GM12874 (cell line): Measurements from ENCODE around the gene SLC2A8.

Experiments used
- TF ChIP-seq, protein P1 (sequence below): IDR thresholded peaks from 2 replicates; pipeline ENCODE4 v1.5.1; 2011; ENCODE audit warnings: low read depth, mild to moderate bottlenecking, control low read depth, low read length, moderate library complexity; ENCODE audit not compliant: insufficient read depth

The SLC2A8 gene

DNA sequence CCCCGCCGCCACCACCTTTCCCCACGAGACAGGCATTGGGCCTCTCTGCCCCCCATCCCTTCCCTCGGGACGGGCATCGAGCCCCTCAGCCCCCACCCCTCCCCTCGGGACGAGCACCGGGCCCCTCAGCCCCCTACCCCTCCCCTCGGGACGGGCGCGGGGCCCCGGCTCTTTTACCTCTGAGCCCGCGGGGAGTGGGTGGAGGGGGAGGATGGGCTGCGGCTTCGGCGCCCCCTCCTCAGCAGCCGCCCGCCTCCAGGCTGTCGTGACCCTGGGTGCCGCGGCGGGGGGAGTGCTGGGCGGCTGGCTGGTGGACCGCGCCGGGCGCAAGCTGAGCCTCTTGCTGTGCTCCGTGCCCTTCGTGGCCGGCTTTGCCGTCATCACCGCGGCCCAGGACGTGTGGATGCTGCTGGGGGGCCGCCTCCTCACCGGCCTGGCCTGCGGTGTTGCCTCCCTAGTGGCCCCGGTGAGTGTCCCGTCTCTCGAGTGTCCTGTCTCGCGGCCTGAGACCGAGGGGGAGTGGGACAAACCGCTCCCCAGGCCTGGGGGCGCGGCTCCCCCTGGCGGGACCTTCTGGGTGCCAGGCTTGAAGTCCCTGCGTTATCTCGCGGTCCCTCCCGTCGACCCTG is 791 bp downstream of the SLC2A8 start:
- TF ChIP-seq, protein P1, sequence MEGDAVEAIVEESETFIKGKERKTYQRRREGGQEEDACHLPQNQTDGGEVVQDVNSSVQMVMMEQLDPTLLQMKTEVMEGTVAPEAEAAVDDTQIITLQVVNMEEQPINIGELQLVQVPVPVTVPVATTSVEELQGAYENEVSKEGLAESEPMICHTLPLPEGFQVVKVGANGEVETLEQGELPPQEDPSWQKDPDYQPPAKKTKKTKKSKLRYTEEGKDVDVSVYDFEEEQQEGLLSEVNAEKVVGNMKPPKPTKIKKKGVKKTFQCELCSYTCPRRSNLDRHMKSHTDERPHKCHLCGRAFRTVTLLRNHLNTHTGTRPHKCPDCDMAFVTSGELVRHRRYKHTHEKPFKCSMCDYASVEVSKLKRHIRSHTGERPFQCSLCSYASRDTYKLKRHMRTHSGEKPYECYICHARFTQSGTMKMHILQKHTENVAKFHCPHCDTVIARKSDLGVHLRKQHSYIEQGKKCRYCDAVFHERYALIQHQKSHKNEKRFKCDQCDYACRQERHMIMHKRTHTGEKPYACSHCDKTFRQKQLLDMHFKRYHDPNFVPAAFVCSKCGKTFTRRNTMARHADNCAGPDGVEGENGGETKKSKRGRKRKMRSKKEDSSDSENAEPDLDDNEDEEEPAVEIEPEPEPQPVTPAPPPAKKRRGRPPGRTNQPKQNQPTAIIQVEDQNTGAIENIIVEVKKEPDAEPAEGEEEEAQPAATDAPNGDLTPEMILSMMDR = peak; percentile 68

DNA sequence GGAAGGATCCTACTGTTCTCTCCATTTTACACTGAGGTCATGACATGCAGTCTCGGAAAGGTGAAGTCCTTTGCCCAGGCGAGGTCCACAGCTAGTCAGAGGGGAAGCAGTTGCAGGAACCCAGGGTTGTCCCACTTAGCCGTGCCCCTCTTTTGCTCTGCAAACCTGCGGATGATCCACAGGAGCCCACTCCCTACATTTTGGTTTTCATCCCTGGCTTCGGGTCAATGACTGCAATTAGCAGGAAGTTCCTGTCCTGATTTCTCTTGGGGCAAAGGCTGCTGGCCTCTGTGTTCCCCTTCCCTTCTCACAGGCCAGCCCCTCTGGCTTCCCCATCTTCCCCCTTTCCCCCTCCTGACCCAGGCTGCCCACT is 1.3 kb downstream of the SLC2A8 start:
- TF ChIP-seq, protein P1 = no peak

GRCh38 chr9:127398715-127399400 is 1.9 kb downstream of the SLC2A8 start:
- TF ChIP-seq, protein P1 = no peak

- TF ChIP-seq, protein P1 = no peak
Measured at GRCh38 chr9:127399736-127400269, 2.8 kb downstream of the SLC2A8 start.

DNA sequence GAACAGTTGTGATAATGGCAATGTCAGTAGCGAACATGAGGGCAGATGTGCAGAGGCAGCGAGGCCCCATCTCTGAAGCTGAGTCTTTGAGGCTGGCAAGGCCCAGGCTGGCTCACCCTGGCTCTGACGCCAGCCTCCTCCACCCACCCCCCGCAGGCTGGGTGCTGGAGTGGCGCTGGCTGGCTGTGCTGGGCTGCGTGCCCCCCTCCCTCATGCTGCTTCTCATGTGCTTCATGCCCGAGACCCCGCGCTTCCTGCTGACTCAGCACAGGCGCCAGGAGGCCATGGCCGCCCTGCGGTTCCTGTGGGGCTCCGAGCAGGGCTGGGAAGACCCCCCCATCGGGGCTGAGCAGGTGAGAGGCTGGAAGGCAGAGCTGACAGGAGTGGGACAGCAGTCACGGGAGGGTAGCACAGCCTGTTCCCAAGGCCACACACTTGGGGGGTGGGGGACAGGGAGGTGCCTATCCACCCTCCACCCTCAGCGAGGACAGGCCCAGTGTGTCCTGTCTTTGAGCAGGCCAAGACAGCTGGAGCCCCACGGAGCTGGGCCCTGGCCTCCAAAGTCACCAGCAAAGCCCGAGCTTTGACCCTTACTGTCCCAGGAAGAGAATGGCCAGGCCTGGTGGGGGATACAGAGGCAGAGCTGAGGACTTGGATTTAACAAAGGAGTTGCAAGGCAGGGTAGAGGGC is 5.6 kb downstream of the SLC2A8 start:
- TF ChIP-seq, protein P1 = no peak

DNA sequence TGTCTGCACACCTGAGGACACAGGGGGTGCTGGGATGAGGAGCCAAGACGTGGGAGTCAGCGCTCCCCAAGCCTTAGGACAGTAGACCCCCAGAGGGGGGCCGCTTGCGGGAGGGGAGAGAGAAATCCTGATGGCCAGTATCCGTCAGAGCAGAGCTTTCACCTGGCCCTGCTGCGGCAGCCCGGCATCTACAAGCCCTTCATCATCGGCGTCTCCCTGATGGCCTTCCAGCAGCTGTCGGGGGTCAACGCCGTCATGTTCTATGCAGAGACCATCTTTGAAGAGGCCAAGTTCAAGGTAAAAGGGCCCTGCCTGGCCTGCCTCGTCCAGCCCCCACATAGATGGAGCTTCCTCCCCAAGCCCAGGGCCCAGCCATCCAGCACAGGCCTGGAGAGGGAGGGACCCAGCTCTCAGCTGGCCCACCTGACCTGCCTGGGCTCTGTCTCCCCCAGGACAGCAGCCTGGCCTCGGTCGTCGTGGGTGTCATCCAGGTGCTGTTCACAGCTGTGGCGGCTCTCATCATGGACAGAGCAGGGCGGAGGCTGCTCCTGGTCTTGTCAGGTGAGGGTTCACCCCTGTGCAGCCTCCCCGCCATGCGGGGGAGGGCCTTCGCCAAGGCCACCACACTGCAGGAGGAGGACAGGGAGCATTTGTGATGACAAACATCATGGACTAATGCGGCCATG is 6.7 kb downstream of the SLC2A8 start:
- TF ChIP-seq, protein P1 = no peak

DNA sequence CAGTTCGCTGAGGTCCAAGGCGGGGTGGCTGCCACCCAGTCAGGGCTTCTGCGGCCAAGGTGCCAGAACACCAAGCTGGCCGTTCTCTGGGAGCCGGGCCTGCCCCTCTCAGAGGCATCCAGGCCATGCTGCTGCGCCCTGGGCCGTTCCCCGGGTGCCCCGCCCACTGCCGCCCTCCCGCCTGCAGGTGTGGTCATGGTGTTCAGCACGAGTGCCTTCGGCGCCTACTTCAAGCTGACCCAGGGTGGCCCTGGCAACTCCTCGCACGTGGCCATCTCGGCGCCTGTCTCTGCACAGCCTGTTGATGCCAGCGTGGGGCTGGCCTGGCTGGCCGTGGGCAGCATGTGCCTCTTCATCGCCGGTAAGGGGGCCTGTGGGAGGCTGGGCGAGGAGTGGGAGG is 7.7 kb downstream of the SLC2A8 start:
- TF ChIP-seq, protein P1 = no peak
